Calu3 (cell line): Measurements from ENCODE around the gene CBFA2T3. TPM values are rescaled to one million over a fixed set of nuclear protein-coding genes. Genes with fewer than 3 reads are reported as not detected.
A peak's percentile ranks its signal among the peaks of the same experiment; 100 is the strongest.

ENCODE experiments used
- BruUV-seq: library from RNA; stranded (reverse); fragments of 400-500 nt; replicated peaks from 2 replicates; lab custom pipeline; 2021; lab: Mats Ljungman, UMichigan
- CTCF ChIA-PET: fragments of 300-600 bp; sonication (Branson Sonifier 250); formaldehyde crosslinking; loops from one replicate; lab custom pipeline; 2022; ENCODE audit warnings: antibody characterized with exemption; lab: Charles Lee
- DNase-seq: peaks from one replicate; pipeline ENCODE4 v3.0.0; 2022
- H3K27ac Mint-ChIP-seq: one replicate; pipeline ENCODE4 v1.8.0; 2022; ENCODE audit warnings: mixed read lengths; ENCODE audit not compliant: unreplicated experiment
- H3K27me3 Mint-ChIP-seq: one replicate; pipeline ENCODE4 v1.8.0; 2022; ENCODE audit warnings: mixed read lengths; ENCODE audit not compliant: unreplicated experiment
- H3K36me3 Mint-ChIP-seq: one replicate; pipeline ENCODE4 v1.8.0; 2022; ENCODE audit warnings: mild to moderate bottlenecking, moderate library complexity, mixed read lengths; ENCODE audit not compliant: insufficient read depth, unreplicated experiment
- H3K4me1 Mint-ChIP-seq: one replicate; pipeline ENCODE4 v1.8.0; 2022; ENCODE audit warnings: mild to moderate bottlenecking, low read depth, mixed read lengths; ENCODE audit not compliant: unreplicated experiment
- H3K4me3 Mint-ChIP-seq: one replicate; pipeline ENCODE4 v1.8.0; 2022; ENCODE audit warnings: mild to moderate bottlenecking, low read depth, moderate library complexity, mixed read lengths; ENCODE audit not compliant: unreplicated experiment
- H3K9me3 Mint-ChIP-seq: one replicate; pipeline ENCODE4 v1.8.0; 2022; ENCODE audit warnings: low read depth, mixed read lengths; ENCODE audit not compliant: unreplicated experiment
- CTCF ChIP-seq: fragments of 200-600 bp; IDR thresholded peaks from one replicate; pipeline ENCODE4 v1.8.0; 2022; ENCODE audit warnings: antibody characterized with exemption; ENCODE audit not compliant: unreplicated experiment
- intact Hi-C: fragments of 100-400 bp; cut with micrococcal nuclease; formaldehyde crosslinking; loops from one replicate; pipeline ENCODE4 v1.10.0; 2022; ENCODE audit not compliant: unreplicated experiment
- total RNA-seq: library from RNA; stranded (reverse); gene quantifications from 2 replicates; pipeline ENCODE4 v1.2.3, GENCODE V29; 2022

CBFA2T3 gene
- total RNA-seq, 1 experiment from 2014 or later = not detected

DNA sequence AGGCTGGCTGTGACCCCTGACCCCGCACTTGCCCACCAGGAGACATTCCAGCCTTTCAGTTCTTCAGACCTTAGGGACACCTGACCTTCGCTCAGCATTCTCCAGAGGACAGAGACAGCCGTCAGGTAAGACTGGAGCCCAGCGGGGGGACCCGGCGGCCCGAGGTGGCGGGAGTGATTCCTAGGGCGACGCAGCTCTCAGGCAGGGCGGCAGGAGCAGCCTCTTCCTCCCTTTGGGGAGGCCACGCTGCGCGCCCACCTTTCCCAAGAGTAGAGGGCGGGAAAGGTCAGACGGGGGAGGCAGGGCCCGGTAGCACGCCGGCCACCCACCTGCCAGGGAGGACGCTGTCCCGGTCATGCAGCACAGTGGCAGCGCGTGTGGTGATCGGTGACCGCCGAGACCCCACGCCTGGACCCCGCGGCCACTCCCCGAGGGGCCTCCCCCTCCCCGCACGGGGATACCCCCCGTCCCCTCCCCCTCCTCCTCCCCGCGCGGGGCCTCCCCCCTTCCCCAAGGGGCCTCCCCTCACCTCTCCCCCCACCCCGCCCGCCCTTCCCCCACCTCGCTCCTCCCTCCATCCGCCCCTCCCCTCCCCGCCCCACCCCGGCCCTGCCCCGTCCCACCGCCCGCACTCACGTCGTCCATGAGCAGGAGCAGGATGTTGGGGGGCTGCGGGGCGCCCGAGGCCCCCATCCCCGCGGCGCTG, 120.7 kb downstream of the CBFA2T3 start:
- TF ChIP-seq CTCF = no peak
- Mint-ChIP-seq H3K27ac (peak overlapping the region; percentile 97), H3K27me3 (no peaks in the 10 kb centered on the region), H3K4me3 (peak overlapping the region; percentile 89), H3K4me1 (peaks cover 17% of the 10 kb centered on the region), H3K36me3 (peaks cover 23% of the 10 kb centered on the region), H3K9me3 (no peaks in the 10 kb centered on the region)
- intact Hi-C loops = no loop called here
- CTCF ChIA-PET = interaction anchor here (1.2 to 1.9 kb wide), 4 partner anchors 40 to 311 kb away, joined by 3 to 8 read pairs (median 8); no protein-coding TSS in a partner anchor
- BruUV-seq = no TSS peak
- peak; percentile 26 for DNase-seq

DNA sequence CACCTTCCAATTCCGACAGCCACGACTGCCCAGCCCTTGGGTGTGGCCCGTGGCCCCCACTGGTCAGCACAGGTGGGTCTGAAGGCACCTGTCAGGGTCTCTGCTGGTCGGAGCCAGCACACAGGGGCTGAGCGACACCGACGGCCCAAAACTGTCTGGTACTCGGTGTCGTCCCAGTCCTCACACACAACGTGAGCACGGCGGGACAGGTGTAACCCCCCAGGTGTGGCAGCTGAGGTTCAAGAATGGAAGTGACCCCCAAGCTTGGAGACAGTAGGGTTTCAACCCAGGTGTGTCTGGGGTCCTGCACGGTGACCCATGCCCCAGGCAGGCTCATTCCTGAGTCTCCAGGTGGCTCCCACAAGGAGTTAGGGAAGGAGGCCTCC, 121.3 kb downstream of the CBFA2T3 start:
- H3K4me1 Mint-ChIP-seq = peaks cover 17% of the 10 kb centered on the region
- TF ChIP-seq CTCF = no peak
- DNase-seq = no peak
- no TSS peak for BruUV-seq
- CTCF ChIA-PET = interaction anchor here (1.2 kb wide), 1 partner anchor 116 kb away, joined by 3 read pairs; no protein-coding TSS in a partner anchor
- no peaks in the 10 kb centered on the region for H3K9me3 Mint-ChIP-seq
- H3K27ac Mint-ChIP-seq = peak overlapping the region; percentile 65
- H3K36me3 Mint-ChIP-seq = peaks cover 23% of the 10 kb centered on the region
- intact Hi-C loops = no loop called here
- H3K4me3 Mint-ChIP-seq = peak overlapping the region; percentile 89
- H3K27me3 Mint-ChIP-seq = no peaks in the 10 kb centered on the region

DNA sequence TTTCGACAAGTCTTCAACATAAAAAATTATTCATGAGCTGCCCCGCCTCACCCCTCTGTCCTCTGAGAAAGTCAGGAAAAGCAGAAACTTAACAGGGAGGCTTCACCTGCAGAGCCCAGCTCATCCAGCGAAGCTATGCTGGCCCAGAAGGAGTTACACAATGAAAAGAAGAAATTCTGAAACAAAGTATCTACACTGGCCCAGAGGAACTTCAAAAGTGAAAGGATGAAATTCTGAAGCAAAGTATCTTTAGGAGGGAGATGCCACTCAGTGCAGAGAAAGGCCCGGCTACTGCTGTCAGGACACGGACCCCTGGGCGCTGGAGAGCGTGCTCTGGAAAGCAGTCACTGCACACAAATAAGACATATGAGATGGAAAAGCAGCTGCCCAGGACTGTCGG, 121.8 kb downstream of the CBFA2T3 start:
- CTCF ChIA-PET = interaction anchor here (0.6 kb wide), 1 partner anchor 131 kb away, joined by 3 read pairs; no protein-coding TSS in a partner anchor

More for the DNA sequence above, 121.8 kb downstream of the CBFA2T3 start:
- TF ChIP-seq CTCF = no peak
- Mint-ChIP-seq H3K36me3 (peaks cover 23% of the 10 kb centered on the region), H3K27me3 (no peaks in the 10 kb centered on the region), H3K4me1 (peaks cover 17% of the 10 kb centered on the region), H3K27ac (peak overlapping the region; percentile 16), H3K4me3 (peak overlapping the region; percentile 89), H3K9me3 (no peaks in the 10 kb centered on the region)
- intact Hi-C loops = no loop called here
- DNase-seq = no peak
- no TSS peak for BruUV-seq
